C4-2B (cell line): ENCODE results near the gene GLRX.

Experiments used
- ZFX ChIP-seq: fragments of 450-650 bp; IDR thresholded peaks from 2 replicates; pipeline ENCODE4 v1.6.1; 2017
- TF ChIP-seq, protein P1 (sequence below): fragments of 450-650 bp; conservative IDR thresholded peaks from 2 replicates; pipeline ENCODE4 v1.5.1; 2017; ENCODE audit warnings: mild to moderate bottlenecking

DNA sequence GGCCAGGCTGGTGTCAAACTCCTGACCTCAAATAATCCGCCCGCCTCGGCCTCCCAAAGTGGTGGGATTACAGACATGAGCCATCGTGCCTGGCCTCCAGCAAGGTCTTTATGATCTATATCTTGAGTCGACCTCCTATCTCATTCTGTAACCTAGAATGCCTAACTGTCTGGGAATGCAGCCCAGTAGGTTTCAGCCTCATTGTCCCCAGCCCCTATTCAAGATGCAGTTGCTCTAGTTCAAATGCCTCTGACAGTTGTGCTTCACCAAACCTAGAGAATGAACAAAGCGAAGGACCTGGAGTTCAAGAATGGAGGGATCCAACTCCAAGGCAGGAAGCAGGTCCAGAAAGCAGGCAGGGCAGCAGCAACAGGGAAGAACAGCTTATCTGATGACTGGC, 30.8 kb downstream of the GLRX start:
- TF ChIP-seq, protein P1, sequence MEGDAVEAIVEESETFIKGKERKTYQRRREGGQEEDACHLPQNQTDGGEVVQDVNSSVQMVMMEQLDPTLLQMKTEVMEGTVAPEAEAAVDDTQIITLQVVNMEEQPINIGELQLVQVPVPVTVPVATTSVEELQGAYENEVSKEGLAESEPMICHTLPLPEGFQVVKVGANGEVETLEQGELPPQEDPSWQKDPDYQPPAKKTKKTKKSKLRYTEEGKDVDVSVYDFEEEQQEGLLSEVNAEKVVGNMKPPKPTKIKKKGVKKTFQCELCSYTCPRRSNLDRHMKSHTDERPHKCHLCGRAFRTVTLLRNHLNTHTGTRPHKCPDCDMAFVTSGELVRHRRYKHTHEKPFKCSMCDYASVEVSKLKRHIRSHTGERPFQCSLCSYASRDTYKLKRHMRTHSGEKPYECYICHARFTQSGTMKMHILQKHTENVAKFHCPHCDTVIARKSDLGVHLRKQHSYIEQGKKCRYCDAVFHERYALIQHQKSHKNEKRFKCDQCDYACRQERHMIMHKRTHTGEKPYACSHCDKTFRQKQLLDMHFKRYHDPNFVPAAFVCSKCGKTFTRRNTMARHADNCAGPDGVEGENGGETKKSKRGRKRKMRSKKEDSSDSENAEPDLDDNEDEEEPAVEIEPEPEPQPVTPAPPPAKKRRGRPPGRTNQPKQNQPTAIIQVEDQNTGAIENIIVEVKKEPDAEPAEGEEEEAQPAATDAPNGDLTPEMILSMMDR: no peak
- no peak for TF ChIP-seq ZFX
